ENCODE data around the gene TMEM156. TPM values are rescaled to one million over a fixed set of nuclear protein-coding genes. Genes with fewer than 3 reads are reported as not detected.
A peak's percentile ranks its signal among the peaks of the same experiment; 100 is the strongest.

The TMEM156 gene
- total and polyA plus RNA-seq, 3 experiments from 2014 or later = 6.7 to 24.3 (median 7.3) TPM

- no peaks in the 10 kb centered on the region for H3K9me3 Mint-ChIP-seq
- H3K4me3 Mint-ChIP-seq = no peak overlapping the region
- peaks cover 13 to 29% (median 25%) of the 10 kb centered on the region in 3 donors for H3K4me1 Mint-ChIP-seq
- H3K4me3 ChIP-seq (ENCODE audit: low read length) = no peak overlapping the region
- peaks cover 0 to 3% (median 0%) of the 10 kb centered on the region in 3 donors for H3K36me3 Mint-ChIP-seq
- DNase-seq = no peak
- H3K27ac ChIP-seq (ENCODE audit: low read depth, low read length) = no peak overlapping the region
- no peaks in the 10 kb centered on the region for H3K36me3 ChIP-seq (ENCODE audit: insufficient read depth, low read length)
- ChIA-PET CTCF (no interaction called here), POLR2A (no interaction called here)
- H3K27ac Mint-ChIP-seq = no peak overlapping the region
- H3K9me3 ChIP-seq (ENCODE audit: low read length) = no peaks in the 10 kb centered on the region
- no peaks in the 10 kb centered on the region for H3K27me3 ChIP-seq (ENCODE audit: insufficient read depth, low read length, poor library complexity, severe bottlenecking)
- peaks cover 3 to 13% of the 10 kb centered on the region in 2 donors for H3K27me3 Mint-ChIP-seq
- peaks cover 11% of the 10 kb centered on the region for H3K4me1 ChIP-seq (ENCODE audit: insufficient read depth, low read length)
These were observed 80.2 kb downstream of the TMEM156 start for GRCh38 chr4:38952017-38952416.

GRCh38 chr4:38951598-38951997 lies 80.6 kb downstream of the TMEM156 start:
- Histone ChIP-seq H3K36me3 (ENCODE audit: insufficient read depth, low read length) (no peaks in the 10 kb centered on the region), H3K27me3 (ENCODE audit: insufficient read depth, low read length, poor library complexity, severe bottlenecking) (no peaks in the 10 kb centered on the region), H3K4me3 (ENCODE audit: low read length) (no peak overlapping the region), H3K27ac (ENCODE audit: low read depth, low read length) (no peak overlapping the region), H3K4me1 (ENCODE audit: insufficient read depth, low read length) (peaks cover 11% of the 10 kb centered on the region), H3K9me3 (ENCODE audit: low read length) (no peaks in the 10 kb centered on the region)
- Mint-ChIP-seq H3K9me3 (no peaks in the 10 kb centered on the region), H3K36me3 (peaks cover 0 to 3% (median 0%) of the 10 kb centered on the region in 3 donors), H3K27ac (peak overlapping the region in 1 of 8 donors; percentile 48), H3K27me3 (peaks cover 3 to 10% of the 10 kb centered on the region in 2 donors), H3K4me3 (no peak overlapping the region), H3K4me1 (peaks cover 13 to 26% (median 25%) of the 10 kb centered on the region in 3 donors)
- DNase-seq = no peak
- POLR2A ChIA-PET = no interaction called here
- CTCF ChIA-PET = no interaction called here

GRCh38 chr4:38950734-38951133 lies 81.5 kb downstream of the TMEM156 start:
- H3K36me3 ChIP-seq (ENCODE audit: insufficient read depth, low read length) = no peaks in the 10 kb centered on the region
- Mint-ChIP-seq H3K4me1 (peaks cover 13 to 25% (median 24%) of the 10 kb centered on the region in 3 donors), H3K36me3 (peaks cover 0 to 3% (median 0%) of the 10 kb centered on the region in 3 donors), H3K27ac (peak overlapping the region in 6 of 8 donors; percentile 3 to 97 (median 59)), H3K4me3 (no peak overlapping the region), H3K27me3 (peaks cover 3 to 8% of the 10 kb centered on the region in 2 donors), H3K9me3 (no peaks in the 10 kb centered on the region)
- H3K27ac ChIP-seq (ENCODE audit: low read depth, low read length) = no peak overlapping the region
- ChIA-PET CTCF (no interaction called here), POLR2A (no interaction called here)
- no peak for DNase-seq
- H3K9me3 ChIP-seq (ENCODE audit: low read length) = no peaks in the 10 kb centered on the region
- no peaks in the 10 kb centered on the region for H3K27me3 ChIP-seq (ENCODE audit: insufficient read depth, low read length, poor library complexity, severe bottlenecking)
- no peak overlapping the region for H3K4me3 ChIP-seq (ENCODE audit: low read length)
- peaks cover 11% of the 10 kb centered on the region for H3K4me1 ChIP-seq (ENCODE audit: insufficient read depth, low read length)

- no peaks in the 10 kb centered on the region for H3K36me3 ChIP-seq (ENCODE audit: insufficient read depth, low read length)
- Mint-ChIP-seq H3K27ac (peak overlapping the region in 6 of 8 donors; percentile 39 to 97 (median 60)), H3K36me3 (peaks cover 0 to 3% (median 0%) of the 10 kb centered on the region in 3 donors), H3K9me3 (no peaks in the 10 kb centered on the region), H3K27me3 (peaks cover 3 to 4% of the 10 kb centered on the region in 2 donors), H3K4me3 (no peak overlapping the region), H3K4me1 (peaks cover 13 to 25% (median 24%) of the 10 kb centered on the region in 3 donors)
- H3K4me1 ChIP-seq (ENCODE audit: insufficient read depth, low read length) = peaks cover 11% of the 10 kb centered on the region
- CTCF ChIA-PET = interaction anchor here (1.6 to 1.8 kb wide), 2 partner anchors 47 to 185 kb away, joined by 4 read pairs; no protein-coding TSS in a partner anchor
- H3K4me3 ChIP-seq (ENCODE audit: low read length) = no peak overlapping the region
- no peaks in the 10 kb centered on the region for H3K27me3 ChIP-seq (ENCODE audit: insufficient read depth, low read length, poor library complexity, severe bottlenecking)
- POLR2A ChIA-PET = no interaction called here
- no peaks in the 10 kb centered on the region for H3K9me3 ChIP-seq (ENCODE audit: low read length)
- no peak for DNase-seq
- H3K27ac ChIP-seq (ENCODE audit: low read depth, low read length) = no peak overlapping the region
These were observed 82.0 kb downstream of the TMEM156 start for GRCh38 chr4:38950159-38950558.

DNA sequence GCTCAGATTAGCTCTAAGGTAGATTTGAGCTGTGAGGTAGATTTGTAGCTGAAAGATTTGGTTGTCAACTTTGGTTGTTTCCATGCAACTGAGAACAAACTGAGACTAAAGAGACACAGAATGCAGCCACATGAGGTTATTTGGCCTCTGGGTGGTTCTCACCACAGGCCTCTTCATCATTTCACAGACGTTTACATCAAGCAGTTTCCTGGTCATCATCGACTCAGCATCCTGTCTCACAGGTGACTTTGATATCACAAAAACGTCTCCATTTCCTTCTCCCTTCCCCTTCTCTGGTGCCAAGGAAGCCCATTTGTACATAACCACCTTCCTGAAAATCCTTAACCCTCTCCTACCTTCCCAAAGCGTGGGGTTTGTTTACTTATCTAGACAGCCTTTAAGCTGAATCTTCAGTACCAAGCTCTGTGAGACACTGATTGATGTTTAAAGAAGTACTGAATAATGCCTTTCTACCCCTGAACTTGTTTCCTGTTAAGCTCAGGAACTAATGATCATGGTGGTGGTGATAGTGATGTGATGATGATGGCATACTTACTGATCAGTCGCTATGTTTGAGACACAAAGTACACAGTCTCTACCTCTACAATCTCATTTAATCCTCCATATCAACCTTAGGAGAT lies 82.7 kb downstream of the TMEM156 start:
- no peaks in the 10 kb centered on the region for H3K9me3 Mint-ChIP-seq
- H3K27me3 Mint-ChIP-seq = peaks cover 3 to 4% of the 10 kb centered on the region in 2 donors
- DNase-seq = peak; percentile 1 to 78 (median 68)
- H3K9me3 ChIP-seq (ENCODE audit: low read length) = no peaks in the 10 kb centered on the region
- H3K27ac Mint-ChIP-seq = peak overlapping the region; percentile 58 to 98 (median 90)
- ChIA-PET CTCF (interaction anchor here (1.2 to 1.8 kb wide), 4 partner anchors 12 to 186 kb away, joined by 3 to 4 read pairs (median 4); no protein-coding TSS in a partner anchor), POLR2A (no interaction called here)
- no peak overlapping the region for H3K4me3 ChIP-seq (ENCODE audit: low read length)
- H3K36me3 Mint-ChIP-seq = peaks cover 0 to 3% (median 0%) of the 10 kb centered on the region in 3 donors
- H3K4me3 Mint-ChIP-seq = peak overlapping the region in 2 of 7 donors; percentile 37 to 52
- no peak overlapping the region for H3K27ac ChIP-seq (ENCODE audit: low read depth, low read length)
- no peaks in the 10 kb centered on the region for H3K27me3 ChIP-seq (ENCODE audit: insufficient read depth, low read length, poor library complexity, severe bottlenecking)
- peaks cover 13 to 25% (median 24%) of the 10 kb centered on the region in 3 donors for H3K4me1 Mint-ChIP-seq
- no peaks in the 10 kb centered on the region for H3K36me3 ChIP-seq (ENCODE audit: insufficient read depth, low read length)
- H3K4me1 ChIP-seq (ENCODE audit: insufficient read depth, low read length) = peaks cover 11% of the 10 kb centered on the region

DNA sequence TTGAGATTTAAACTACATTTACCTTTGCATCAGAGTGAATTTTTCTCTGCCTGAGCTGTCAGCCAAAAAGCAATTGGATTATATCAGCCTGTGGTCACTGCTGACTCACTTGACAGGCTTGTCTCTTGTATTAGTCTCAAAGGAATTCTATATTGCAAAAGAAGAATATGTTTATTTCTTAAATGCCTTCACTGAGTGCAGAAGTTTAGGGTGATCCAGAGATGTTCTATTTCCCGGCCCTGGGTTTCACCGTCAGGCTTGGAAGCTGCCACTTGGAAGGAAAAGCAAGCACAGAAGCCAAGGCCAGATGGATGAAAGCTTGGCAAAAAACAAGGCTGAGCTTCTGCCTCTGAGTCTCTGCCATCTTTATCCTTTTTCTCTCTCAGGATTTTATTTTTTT lies 83.7 kb downstream of the TMEM156 start:
- no peak overlapping the region for H3K27ac ChIP-seq (ENCODE audit: low read depth, low read length)
- H3K27me3 Mint-ChIP-seq = peaks cover 1% of the 10 kb centered on the region in 2 donors
- no peak for DNase-seq
- peaks cover 0 to 1% (median 0%) of the 10 kb centered on the region in 3 donors for H3K36me3 Mint-ChIP-seq
- POLR2A ChIA-PET = no interaction called here
- H3K9me3 Mint-ChIP-seq = no peaks in the 10 kb centered on the region
- peak overlapping the region in 4 of 8 donors; percentile 28 to 97 (median 92) for H3K27ac Mint-ChIP-seq
- CTCF ChIA-PET = interaction anchor here (1.4 to 1.8 kb wide), 3 partner anchors 11 to 187 kb away, joined by 3 to 4 read pairs (median 4); no protein-coding TSS in a partner anchor
- peaks cover 11% of the 10 kb centered on the region for H3K4me1 ChIP-seq (ENCODE audit: insufficient read depth, low read length)
- H3K4me3 ChIP-seq (ENCODE audit: low read length) = no peak overlapping the region
- no peaks in the 10 kb centered on the region for H3K27me3 ChIP-seq (ENCODE audit: insufficient read depth, low read length, poor library complexity, severe bottlenecking)
- H3K36me3 ChIP-seq (ENCODE audit: insufficient read depth, low read length) = no peaks in the 10 kb centered on the region
- H3K4me1 Mint-ChIP-seq = peaks cover 13 to 25% (median 24%) of the 10 kb centered on the region in 3 donors
- H3K9me3 ChIP-seq (ENCODE audit: low read length) = no peaks in the 10 kb centered on the region
- no peak overlapping the region for H3K4me3 Mint-ChIP-seq

DNA sequence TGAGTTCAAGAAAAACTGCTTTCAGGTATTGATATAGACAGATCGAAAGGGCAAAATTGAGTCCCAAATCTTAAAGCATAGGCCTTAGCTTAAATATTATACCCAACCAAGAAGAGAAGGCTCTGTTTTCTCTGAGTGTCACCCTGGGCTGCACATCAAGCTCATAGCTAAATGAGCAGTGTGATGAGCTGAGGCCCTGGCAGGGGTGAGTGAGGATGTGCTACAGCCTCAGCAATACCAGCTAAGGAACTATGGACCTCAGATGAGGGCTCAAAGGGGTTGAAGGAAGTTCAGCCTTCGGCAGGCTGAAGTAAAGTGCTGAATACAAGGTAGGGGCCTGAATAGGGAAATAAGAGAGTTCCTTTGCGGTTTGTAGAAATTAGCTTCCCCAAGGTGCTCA lies 85.3 kb downstream of the TMEM156 start:
- Histone ChIP-seq H3K27me3 (ENCODE audit: insufficient read depth, low read length, poor library complexity, severe bottlenecking) (no peaks in the 10 kb centered on the region), H3K4me3 (ENCODE audit: low read length) (no peak overlapping the region), H3K9me3 (ENCODE audit: low read length) (no peaks in the 10 kb centered on the region), H3K4me1 (ENCODE audit: insufficient read depth, low read length) (peaks cover 11% of the 10 kb centered on the region), H3K36me3 (ENCODE audit: insufficient read depth, low read length) (no peaks in the 10 kb centered on the region), H3K27ac (ENCODE audit: low read depth, low read length) (no peak overlapping the region)
- CTCF ChIA-PET = no interaction called here
- Mint-ChIP-seq H3K36me3 (no peaks in the 10 kb centered on the region), H3K4me3 (no peak overlapping the region), H3K27ac (peak overlapping the region in 3 of 8 donors; percentile 27 to 54 (median 28)), H3K27me3 (peaks cover 0 to 1% of the 10 kb centered on the region in 2 donors), H3K4me1 (peaks cover 13 to 25% (median 24%) of the 10 kb centered on the region in 3 donors), H3K9me3 (no peaks in the 10 kb centered on the region)
- no peak for DNase-seq
- POLR2A ChIA-PET = no interaction called here

GRCh38 chr4:38944440-38944839 lies 87.8 kb downstream of the TMEM156 start:
- Mint-ChIP-seq H3K9me3 (no peaks in the 10 kb centered on the region), H3K36me3 (no peaks in the 10 kb centered on the region), H3K4me3 (no peak overlapping the region), H3K27ac (no peak overlapping the region), H3K27me3 (peaks cover 0 to 1% of the 10 kb centered on the region in 2 donors), H3K4me1 (peaks cover 6 to 12% (median 8%) of the 10 kb centered on the region in 3 donors)
- no peak for DNase-seq
- Histone ChIP-seq H3K27me3 (ENCODE audit: insufficient read depth, low read length, poor library complexity, severe bottlenecking) (no peaks in the 10 kb centered on the region), H3K9me3 (ENCODE audit: low read length) (no peaks in the 10 kb centered on the region), H3K36me3 (ENCODE audit: insufficient read depth, low read length) (no peaks in the 10 kb centered on the region), H3K4me1 (ENCODE audit: insufficient read depth, low read length) (peaks cover 8% of the 10 kb centered on the region), H3K4me3 (ENCODE audit: low read length) (no peak overlapping the region), H3K27ac (ENCODE audit: low read depth, low read length) (no peak overlapping the region)
- POLR2A ChIA-PET = no interaction called here
- CTCF ChIA-PET = no interaction called here

All from CD8-positive, alpha-beta memory T cell (primary cell).